HL-60/S4 (cell line): ENCODE results near the gene ZNF200.
"Not testable (repeated sequence)": the region's sequence is repeated elsewhere in the genome, so short reads cannot be mapped to it uniquely, and the experiment has no call there.

Experiments
- in situ Hi-C: fragments of 300-500 bp; cut with MboI; formaldehyde crosslinking; loops from 2 replicates; pipeline ENCODE4 v1.14.3; 2022; ENCODE audit warnings: low sequenced_read_pairs

Gene ZNF200

GRCh38 chr16:3234857-3235561 is at the start of gene ZNF200:
Gene ZNF200, minus strand, starts transcription at chr16:3235158. Its CDS starts 1,403 bp downstream, at chr16:3233755.
- in situ Hi-C loops, result no loop called here

GRCh38 chr16:3283543-3284447 is 48.8 kb upstream of the ZNF200 start:
- in situ Hi-C loops, result no loop called here

- in situ Hi-C loops, result no loop called here
Observed at GRCh38 chr16:3282730-3283542, 48.0 kb upstream of the ZNF200 start, which contains the start of gene ZNF263. Gene ZNF263, plus strand, starts transcription at chr16:3283491. Its CDS starts 328 bp downstream, at chr16:3283819.

DNA sequence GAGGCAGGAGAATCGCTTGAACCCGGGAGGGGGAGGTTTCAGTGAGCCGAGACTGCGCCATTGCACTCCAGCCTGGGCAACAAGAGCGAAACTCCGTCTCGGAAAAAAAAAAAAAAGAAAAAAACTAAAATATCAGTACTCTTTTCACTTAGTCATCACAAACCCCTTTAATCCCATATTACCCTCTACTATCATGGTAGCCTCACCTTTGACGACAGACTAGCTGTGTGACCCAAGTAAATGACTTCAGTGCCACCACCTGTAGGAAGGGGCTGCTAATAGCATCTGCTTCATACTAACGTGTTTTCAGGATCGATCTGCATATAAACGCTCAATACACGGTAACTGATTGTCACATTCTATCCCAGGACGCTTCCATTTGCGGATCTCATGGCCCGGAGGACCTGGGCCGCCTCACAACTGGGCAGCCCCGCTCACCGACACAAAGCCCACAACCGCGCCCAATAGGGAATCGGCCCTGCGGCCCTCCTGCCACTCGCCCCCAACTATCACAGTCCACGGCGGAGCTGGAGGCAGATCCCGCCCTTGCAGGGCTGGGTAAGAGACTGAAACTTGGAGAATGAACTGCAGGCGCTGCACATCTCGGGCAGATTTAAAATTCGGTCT is 47.3 kb upstream of the ZNF200 start:
- in situ Hi-C loops, result no loop called here

GRCh38 chr16:3281222-3281820 is 46.4 kb upstream of the ZNF200 start:
- in situ Hi-C loops, result no loop called here

- in situ Hi-C loops, result no loop called here
Observed at GRCh38 chr16:3276679-3277078, 41.7 kb upstream of the ZNF200 start.

- in situ Hi-C loops, result no loop called here
Observed at GRCh38 chr16:3274947-3275346, 40.0 kb upstream of the ZNF200 start.

DNA sequence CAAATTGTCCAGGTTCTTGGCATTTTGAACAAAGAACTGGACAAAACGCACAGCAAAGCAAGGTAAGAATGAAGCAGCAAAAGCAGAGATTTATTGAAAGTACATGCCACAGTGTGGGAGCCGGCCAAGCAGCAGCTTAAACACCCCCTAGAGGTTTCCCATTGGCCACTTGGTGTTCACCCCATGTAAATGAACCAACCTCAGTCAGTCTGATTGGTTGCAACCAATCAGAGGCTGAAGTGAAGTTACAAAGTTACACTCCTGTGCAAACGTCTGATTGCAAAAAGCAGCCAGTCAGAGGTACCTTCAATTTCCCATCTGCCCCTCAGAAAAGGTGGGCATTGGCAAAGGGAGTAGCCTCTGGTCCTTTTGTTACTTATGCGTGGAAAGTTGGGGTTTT is 39.5 kb upstream of the ZNF200 start:
- in situ Hi-C loops, result no loop called here

- in situ Hi-C loops, result not testable (repeated sequence)
Observed at GRCh38 chr16:3271281-3271680, 36.3 kb upstream of the ZNF200 start.

- in situ Hi-C loops, result not testable (repeated sequence)
Observed at GRCh38 chr16:3270718-3271117, 35.8 kb upstream of the ZNF200 start.

GRCh38 chr16:3268294-3268693 is 33.3 kb upstream of the ZNF200 start:
- in situ Hi-C loops, result no loop called here

DNA sequence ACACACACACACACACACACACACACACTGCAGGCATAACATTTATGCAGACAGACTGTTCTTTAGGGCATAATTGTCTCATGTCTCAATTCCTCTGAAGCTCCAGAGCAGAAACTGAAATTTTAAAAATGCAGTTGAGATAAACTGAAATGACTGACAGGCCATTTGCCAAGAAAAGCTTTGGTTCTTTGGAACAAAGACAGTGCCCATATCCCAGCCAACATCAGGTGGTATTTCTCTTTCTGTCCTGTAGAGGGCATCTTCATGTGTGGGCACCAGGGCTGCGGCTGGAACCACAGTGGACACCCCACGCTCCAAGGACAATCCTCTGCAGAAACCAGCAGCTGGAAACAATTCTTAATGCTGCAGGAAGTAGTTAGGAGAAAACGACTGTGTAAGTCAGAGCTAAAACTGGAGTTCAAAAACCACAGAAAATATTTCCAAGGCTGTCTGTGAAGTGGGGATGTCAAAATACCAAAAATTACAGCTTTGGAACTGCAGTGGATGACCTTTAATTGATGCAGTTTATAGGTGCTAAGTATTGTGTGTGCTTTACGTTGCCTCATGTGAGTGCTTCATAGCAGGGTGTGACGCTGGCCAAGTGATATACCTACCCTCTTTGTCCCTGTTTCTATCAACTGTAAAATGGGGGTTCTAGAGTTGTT is 32.0 kb upstream of the ZNF200 start:
- in situ Hi-C loops, result no loop called here

DNA sequence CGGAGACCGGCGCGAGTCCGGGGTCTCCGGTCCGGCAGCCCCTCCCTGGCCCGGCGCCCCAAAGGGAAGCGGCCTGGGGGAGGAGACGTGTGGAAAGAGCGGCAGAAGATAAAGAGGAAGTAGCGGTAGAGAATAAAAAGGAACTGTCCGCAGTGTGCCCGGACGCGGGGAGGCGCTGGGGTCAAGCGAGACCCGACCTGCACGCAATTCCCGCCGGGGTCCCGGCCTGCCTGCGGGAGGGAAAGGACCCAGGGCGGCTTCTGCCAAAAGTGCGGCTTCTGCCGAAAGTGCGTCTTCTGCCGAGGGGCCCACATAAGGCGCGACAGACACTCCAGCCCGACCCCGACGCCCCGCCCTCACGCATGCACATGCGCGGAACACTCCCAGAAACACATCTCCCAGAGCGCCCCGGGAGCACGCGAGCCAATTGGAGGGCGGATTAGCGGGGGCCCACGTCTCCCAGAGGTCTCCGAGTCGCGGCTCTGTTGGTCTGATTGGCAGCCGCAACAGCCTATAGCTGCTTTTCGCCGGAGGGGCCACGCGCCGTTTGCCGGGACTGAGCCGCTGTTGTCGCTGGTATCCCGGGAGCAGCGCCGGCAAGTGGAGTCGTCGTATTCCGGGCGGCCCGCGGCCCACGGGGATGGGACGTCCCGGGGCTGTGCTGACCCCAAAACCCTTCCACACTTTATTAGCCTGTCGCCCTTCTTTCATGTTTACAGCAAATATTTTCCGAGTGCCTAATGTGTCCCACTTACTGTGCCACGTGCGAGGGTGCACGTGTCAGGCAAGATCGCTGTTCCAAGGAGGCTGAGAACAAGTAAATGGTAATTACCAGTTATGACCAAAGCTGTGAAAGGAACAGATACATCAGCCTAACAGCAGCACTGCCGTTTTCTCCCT is 29.4 kb upstream of the ZNF200 start:
- in situ Hi-C loops, result no loop called here

GRCh38 chr16:3262517-3262916 is 27.6 kb upstream of the ZNF200 start:
- in situ Hi-C loops, result no loop called here

GRCh38 chr16:3259836-3260235 is 24.9 kb upstream of the ZNF200 start:
- in situ Hi-C loops, result no loop called here

GRCh38 chr16:3256866-3257465 is 22.0 kb upstream of the ZNF200 start:
- in situ Hi-C loops, result no loop called here

DNA sequence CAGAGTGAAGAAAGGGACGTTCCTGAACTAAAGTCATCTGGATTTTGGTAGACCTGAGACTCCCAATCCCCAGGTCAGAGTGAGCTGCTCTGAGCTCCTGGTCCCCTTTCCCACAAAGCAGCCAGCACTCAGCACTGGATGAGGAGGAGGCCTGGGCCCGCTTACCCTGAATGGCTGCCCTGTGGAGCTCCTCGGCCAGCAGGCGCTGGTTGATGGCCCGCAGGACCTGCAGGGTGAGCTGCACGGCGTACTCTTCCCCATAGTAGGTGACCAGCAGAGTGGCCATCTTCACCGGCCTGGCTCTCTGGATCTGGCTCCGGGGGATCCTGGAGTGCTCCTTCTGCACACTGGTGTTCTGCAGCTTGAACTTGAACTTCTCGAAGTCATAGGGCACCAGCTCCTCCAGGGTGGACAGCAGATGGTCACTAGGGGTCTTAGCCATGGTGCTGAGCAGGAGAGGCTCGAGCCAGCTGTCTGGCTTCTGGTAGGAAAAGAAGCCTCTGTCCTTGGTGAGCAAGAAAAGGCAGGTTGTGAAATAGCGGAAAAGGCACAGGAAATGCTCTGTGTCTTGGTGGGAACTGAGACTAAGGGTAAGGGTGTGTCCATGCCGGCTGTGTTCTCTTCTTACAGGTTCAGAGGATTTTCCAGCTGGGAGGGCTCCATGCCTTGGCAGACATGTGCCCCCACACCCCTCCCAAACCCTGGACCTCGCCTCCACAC is 21.3 kb upstream of the ZNF200 start, which contains the start of gene MEFV:
TSS of gene MEFV (minus strand) at position 488 of the 720 bp plus-strand sequence. CDS start at position 442, 46 bp downstream.
- in situ Hi-C loops, result no loop called here
